ENCODE results near the gene COL3A1. TPM values are rescaled to one million over a fixed set of nuclear protein-coding genes. Genes with fewer than 3 reads are reported as not detected.

The COL3A1 gene
- total and polyA plus RNA-seq, 2 of the 13 experiments (the other 11 are each of a cell fraction or from before 2014, with no cell fraction given), result 0.04 TPM; not detected in 1

DNA sequence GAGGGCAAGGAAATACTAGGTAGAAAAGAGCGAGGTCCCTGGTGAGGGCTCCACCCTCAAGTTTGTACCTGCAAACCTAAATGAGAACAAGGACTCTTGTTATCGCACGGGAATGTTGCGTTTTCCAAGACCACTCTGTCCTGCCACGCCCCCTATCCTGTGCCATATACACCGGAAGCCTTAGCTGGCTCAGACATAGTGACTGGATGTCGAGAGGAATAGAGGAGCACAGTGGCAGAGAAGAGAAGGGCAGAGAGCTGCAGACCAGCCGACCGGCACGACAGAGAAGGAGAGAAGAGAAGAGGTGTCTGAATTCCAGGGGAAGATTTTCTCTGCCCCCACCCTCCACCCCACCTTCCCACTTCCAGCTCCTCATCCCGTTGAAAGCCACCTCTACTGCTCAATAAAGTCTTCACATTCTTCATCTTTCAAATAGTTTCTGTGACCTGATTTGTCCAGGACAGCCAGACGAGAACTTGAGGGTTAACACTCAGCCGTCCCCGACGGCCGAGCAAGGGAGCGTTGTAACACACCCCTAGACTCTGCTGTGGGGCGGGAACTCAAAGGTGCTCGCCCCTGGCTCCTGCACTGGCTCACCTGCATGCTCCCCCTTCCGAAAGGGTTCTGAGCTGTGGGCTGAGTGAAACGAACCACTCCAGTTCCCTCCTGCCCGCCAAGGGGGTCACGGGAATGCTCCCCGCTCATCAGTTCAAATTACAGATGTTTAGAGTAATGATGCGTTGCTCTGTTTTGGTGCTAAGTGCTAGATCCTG lies 24.9 kb upstream of the COL3A1 start:
- FAIRE-seq (no peak), ATAC-seq (peak; percentile 78), DNase-seq (ENCODE audit: low spot score) (no peak)
- in situ Hi-C loops (cut with HindIII; ENCODE audit: extremely low pct_ligation_motif_present, low pct_unique_long_range_greater_than_20kb) (no loop called here), intact Hi-C loops (cut with micrococcal nuclease; ENCODE audit: unreplicated experiment) (no loop called here)
- no peaks in the 10 kb centered on the region for H3K4me1 ChIP-seq (ENCODE audit: insufficient read depth, low read length)
- no TSS peak for BruUV-seq (replicated peaks)
- H2AFZ ChIP-seq (ENCODE audit: low read length), result peak overlapping the region; percentile 4
- H3K27me3 ChIP-seq (ENCODE audit: control insufficient read depth in 1 of 2, insufficient read depth in 2 of 2, low read length in 2 of 2), result 0 out of 5 replicates have a peak, but pooled peaks cover 0 to 2% of the 10 kb centered on the region in 2 experiments
- H4K20me1 ChIP-seq (ENCODE audit: insufficient read depth, low read length), result no peaks in the 10 kb centered on the region
- WGBS (ENCODE audit: low lambda C conversion rate), result 20% methylated on average over 25 of the region's 25 CpGs
- H3K4me3 ChIP-seq (replicated peaks in 1 of 3; ENCODE audit: insufficient read depth in 1 of 3, low read depth in 2 of 3, low read length in 3 of 3), result no peak overlapping the region
- no peaks in the 10 kb centered on the region for H3K36me3 ChIP-seq (replicated peaks in 1 of 2; ENCODE audit: control insufficient read depth in 1 of 2, insufficient read depth in 2 of 2, low read length in 2 of 2)
- no peak overlapping the region for H3K9ac ChIP-seq (ENCODE audit: insufficient read depth, low read depth, low read length)
- CTCF ChIA-PET (ENCODE audit: low intra/inter-chr PET ratio, low total read pairs), result no interaction called here
- H3K9me3 ChIP-seq (ENCODE audit: low read length), result no peaks in the 10 kb centered on the region; the same call in 1 of the 2 replicates
- no peak overlapping the region for H3K27ac ChIP-seq (ENCODE audit: extremely low read length, insufficient read depth, low read length)
- POLR2A ChIA-PET, result no interaction called here
- H3K4me2 ChIP-seq (ENCODE audit: low read depth, low read length), result peak overlapping the region; percentile 6; the same call in 1 of the 2 replicates
- no peaks in the 10 kb centered on the region for H3K79me2 ChIP-seq (ENCODE audit: insufficient read depth, low read length)
- TF ChIP-seq, protein P1, sequence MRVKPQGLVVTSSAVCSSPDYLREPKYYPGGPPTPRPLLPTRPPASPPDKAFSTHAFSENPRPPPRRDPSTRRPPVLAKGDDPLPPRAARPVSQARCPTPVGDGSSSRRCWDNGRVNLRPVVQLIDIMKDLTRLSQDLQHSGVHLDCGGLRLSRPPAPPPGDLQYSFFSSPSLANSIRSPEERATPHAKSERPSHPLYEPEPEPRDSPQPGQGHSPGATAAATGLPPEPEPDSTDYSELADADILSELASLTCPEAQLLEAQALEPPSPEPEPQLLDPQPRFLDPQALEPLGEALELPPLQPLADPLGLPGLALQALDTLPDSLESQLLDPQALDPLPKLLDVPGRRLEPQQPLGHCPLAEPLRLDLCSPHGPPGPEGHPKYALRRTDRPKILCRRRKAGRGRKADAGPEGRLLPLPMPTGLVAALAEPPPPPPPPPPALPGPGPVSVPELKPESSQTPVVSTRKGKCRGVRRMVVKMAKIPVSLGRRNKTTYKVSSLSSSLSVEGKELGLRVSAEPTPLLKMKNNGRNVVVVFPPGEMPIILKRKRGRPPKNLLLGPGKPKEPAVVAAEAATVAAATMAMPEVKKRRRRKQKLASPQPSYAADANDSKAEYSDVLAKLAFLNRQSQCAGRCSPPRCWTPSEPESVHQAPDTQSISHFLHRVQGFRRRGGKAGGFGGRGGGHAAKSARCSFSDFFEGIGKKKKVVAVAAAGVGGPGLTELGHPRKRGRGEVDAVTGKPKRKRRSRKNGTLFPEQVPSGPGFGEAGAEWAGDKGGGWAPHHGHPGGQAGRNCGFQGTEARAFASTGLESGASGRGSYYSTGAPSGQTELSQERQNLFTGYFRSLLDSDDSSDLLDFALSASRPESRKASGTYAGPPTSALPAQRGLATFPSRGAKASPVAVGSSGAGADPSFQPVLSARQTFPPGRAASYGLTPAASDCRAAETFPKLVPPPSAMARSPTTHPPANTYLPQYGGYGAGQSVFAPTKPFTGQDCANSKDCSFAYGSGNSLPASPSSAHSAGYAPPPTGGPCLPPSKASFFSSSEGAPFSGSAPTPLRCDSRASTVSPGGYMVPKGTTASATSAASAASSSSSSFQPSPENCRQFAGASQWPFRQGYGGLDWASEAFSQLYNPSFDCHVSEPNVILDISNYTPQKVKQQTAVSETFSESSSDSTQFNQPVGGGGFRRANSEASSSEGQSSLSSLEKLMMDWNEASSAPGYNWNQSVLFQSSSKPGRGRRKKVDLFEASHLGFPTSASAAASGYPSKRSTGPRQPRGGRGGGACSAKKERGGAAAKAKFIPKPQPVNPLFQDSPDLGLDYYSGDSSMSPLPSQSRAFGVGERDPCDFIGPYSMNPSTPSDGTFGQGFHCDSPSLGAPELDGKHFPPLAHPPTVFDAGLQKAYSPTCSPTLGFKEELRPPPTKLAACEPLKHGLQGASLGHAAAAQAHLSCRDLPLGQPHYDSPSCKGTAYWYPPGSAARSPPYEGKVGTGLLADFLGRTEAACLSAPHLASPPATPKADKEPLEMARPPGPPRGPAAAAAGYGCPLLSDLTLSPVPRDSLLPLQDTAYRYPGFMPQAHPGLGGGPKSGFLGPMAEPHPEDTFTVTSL (CRISPR knock-in tag; IDR thresholded peaks at IDR 0.05; ENCODE audit: borderline replicate concordance), result no peak
- no peak for TF ChIP-seq TCF12 (IDR thresholded peaks at IDR 0.05)
- no peak for TF ChIP-seq TCF12 (CRISPR knock-in tag; IDR thresholded peaks at IDR 0.05)
- TF ChIP-seq ZSCAN30 (CRISPR knock-in tag; IDR thresholded peaks at IDR 0.05), result no peak
- TF ChIP-seq RXRA (CRISPR knock-in tag; IDR thresholded peaks at IDR 0.05), result no peak
- no peak for TF ChIP-seq ZNF552 (CRISPR knock-in tag; IDR thresholded peaks at IDR 0.05; ENCODE audit: borderline replicate concordance)
- no peak for TF ChIP-seq DNMT3B (CRISPR knock-in tag; conservative IDR thresholded peaks at IDR 0.05)
- no peak for TF ChIP-seq ZNF546 (CRISPR knock-in tag; conservative IDR thresholded peaks at IDR 0.05)
- no peak for TF ChIP-seq ZNF703 (CRISPR knock-in tag; IDR thresholded peaks at IDR 0.05; ENCODE audit: borderline replicate concordance)
- TF ChIP-seq, protein P2, sequence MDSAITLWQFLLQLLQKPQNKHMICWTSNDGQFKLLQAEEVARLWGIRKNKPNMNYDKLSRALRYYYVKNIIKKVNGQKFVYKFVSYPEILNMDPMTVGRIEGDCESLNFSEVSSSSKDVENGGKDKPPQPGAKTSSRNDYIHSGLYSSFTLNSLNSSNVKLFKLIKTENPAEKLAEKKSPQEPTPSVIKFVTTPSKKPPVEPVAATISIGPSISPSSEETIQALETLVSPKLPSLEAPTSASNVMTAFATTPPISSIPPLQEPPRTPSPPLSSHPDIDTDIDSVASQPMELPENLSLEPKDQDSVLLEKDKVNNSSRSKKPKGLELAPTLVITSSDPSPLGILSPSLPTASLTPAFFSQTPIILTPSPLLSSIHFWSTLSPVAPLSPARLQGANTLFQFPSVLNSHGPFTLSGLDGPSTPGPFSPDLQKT (CRISPR knock-in tag; IDR thresholded peaks at IDR 0.05; ENCODE audit: borderline replicate concordance), result no peak
- TF ChIP-seq ZNF615 (CRISPR knock-in tag; IDR thresholded peaks at IDR 0.05; ENCODE audit: borderline replicate concordance), result no peak
- no peak for TF ChIP-seq SNRNP70 (IDR thresholded peaks at IDR 0.05; ENCODE audit: low read depth, low read length)
- no peak for TF ChIP-seq NFRKB (IDR thresholded peaks at IDR 0.05)
- no peak for TF ChIP-seq MEIS2 (CRISPR knock-in tag; IDR thresholded peaks at IDR 0.05)
- no peak for TF ChIP-seq MXI1 (IDR thresholded peaks at IDR 0.05; ENCODE audit: borderline replicate concordance, low read depth, low read length)
- no peak for TF ChIP-seq TBL1XR1 (IDR thresholded peaks at IDR 0.05; ENCODE audit: borderline replicate concordance, low read length, partially characterized antibody)
- no peak for TF ChIP-seq CHD4 (IDR thresholded peaks at IDR 0.05; ENCODE audit: borderline replicate concordance, low read length)
